ENCODE measurements around the gene POT1.

- TF ChIP-seq CTCF (conservative IDR thresholded peaks at IDR 0.05; ENCODE audit: low read depth, low read length) (no peak), RFX5 (IDR thresholded peaks at IDR 0.05; ENCODE audit: low read depth, low read length) (no peak), ELK1 (IDR thresholded peaks at IDR 0.05; ENCODE audit: borderline replicate concordance, low read depth, low read length) (no peak), CEBPB (IDR thresholded peaks at IDR 0.05; ENCODE audit: low read depth, low read length) (no peak), MAFK (IDR thresholded peaks at IDR 0.05; ENCODE audit: low read depth, low read length) (no peak), FOS (IDR thresholded peaks at IDR 0.05; ENCODE audit: low read depth, low read length) (no peak), POLR2A (IDR thresholded peaks at IDR 0.05; ENCODE audit: low read depth, low read length) (no peak)
These were observed 89.9 kb downstream of the POT1 start for GRCh38 chr7:124839687-124840086.

Data from IMR-90 (cell line).